DLD1 (cell line): ENCODE data around the gene PRDM12.
"Not testable (repeated sequence)": the region's sequence is repeated elsewhere in the genome, so short reads cannot be mapped to it uniquely, and the experiment has no call there.

Experiments
- in situ Hi-C: cut with HindIII; loops from 2 replicates; pipeline ENCODE4 v1.10.0; 2017; ENCODE audit warnings: low sequenced_read_pairs

PRDM12 gene

DNA sequence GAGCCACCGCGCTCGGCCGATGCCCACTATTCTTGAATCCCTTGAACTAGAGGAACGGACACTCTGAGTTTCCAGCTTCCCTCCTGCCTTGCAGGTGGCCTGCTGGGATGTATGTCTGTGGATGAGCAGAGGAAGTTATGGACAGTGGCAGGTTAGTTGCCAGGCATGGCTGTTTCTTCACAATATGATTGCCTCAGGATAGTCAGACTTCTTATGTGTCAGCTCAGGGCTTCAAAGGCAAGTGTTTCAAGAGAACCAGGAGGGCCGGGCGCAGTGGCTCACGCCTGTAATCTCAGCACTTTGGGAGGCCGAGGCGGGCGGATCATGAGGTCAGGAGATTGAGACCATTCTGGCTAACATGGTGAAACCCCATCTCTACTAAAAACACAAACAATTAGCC lies 21.6 kb downstream of the PRDM12 start:
- in situ Hi-C loops: not testable (repeated sequence)

GRCh38 chr9:130687615-130688014 lies 23.2 kb downstream of the PRDM12 start:
- in situ Hi-C loops: no loop called here

- in situ Hi-C loops: no loop called here
Observed at GRCh38 chr9:130688072-130688471, 23.7 kb downstream of the PRDM12 start.

DNA sequence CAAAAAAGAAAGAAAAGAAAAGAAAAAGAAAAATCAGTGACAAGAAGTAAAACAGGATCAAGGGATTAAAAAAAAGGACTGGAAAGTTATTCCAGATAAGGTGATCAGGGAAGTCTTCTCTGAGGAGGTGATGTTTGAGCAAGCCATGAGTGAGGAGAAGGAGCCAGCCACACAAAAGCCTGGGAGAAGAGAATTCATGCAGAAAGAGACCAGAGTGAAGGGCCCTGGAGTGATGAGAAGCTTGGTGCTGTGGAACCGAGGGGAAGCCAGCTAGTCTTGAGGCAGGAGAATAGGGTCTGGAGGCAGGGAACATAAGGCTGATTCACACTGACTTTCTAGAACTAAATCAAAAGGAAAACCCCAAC lies 25.2 kb downstream of the PRDM12 start:
- in situ Hi-C loops: no loop called here

DNA sequence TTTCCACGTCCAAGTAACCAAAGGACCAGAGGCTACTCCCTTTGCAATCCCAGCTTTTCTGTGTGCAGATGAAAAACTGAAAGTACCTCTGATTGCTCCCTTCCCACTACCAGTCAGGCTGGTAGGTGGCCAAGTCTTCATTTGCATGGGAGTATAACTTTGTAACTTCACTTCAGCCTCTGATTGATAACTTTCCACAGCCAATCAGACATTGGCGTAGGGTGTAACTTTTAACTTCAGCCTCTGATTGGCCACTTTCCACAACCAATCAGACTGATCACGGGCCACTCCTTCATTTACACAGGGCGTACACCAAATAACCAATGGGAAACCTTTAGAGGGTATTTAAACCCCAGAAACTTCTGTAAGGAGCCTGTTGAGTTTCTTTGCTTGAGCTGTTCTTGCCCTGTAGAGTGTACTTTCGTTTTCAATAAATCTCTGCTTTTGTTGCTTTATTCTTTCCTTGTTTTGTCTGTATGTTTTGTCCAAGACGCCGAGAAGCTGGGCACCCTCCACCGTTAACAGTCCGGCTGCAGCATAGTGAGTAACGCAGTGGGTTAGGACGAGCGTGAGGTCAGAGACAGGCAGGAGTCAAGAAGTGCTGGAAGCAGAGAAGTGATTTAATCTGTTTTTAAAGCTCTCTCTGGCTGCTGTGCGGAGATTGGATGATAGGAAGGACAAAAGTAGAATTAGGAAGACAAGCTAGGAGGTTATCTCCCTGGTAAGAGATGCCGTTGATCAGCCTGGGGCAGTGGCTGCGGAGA lies 25.7 kb downstream of the PRDM12 start:
- in situ Hi-C loops: no loop called here

DNA sequence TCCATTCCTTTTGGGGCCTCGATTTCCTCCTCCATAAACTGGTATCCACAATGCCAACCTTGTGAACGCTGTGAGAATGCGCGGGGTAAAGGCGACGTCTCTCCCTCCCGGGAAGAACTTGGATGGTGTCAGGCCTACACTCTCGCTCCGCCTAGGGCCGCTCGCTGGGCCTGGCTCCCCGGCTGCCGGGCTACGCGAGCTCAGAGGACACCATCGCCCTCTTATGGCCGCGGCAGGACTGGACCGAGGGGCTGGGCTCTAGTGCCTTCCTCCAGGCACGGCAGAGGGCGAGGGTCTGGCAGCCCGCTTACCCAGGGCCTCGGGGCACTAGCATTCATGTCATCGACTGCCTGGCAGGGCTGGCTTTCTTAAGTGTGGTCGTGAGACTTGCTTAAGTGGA lies 27.9 kb downstream of the PRDM12 start:
- in situ Hi-C loops: no loop called here

DNA sequence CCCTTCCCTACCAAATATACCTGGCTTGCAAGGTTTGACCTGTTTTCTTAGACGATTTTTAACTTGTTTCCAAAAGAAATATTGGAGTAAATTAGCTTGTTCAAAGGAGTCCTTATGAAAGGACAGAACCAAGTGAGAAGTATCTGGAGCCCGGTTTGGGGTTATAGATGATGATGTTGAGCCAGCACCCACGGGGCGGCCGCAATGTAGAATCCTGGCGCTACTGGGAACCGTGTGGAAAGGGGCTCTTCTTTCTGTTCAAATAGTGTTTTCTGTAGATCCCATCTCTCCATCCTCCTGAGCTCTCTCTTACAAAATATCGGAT lies 28.7 kb downstream of the PRDM12 start:
- in situ Hi-C loops: no loop called here

DNA sequence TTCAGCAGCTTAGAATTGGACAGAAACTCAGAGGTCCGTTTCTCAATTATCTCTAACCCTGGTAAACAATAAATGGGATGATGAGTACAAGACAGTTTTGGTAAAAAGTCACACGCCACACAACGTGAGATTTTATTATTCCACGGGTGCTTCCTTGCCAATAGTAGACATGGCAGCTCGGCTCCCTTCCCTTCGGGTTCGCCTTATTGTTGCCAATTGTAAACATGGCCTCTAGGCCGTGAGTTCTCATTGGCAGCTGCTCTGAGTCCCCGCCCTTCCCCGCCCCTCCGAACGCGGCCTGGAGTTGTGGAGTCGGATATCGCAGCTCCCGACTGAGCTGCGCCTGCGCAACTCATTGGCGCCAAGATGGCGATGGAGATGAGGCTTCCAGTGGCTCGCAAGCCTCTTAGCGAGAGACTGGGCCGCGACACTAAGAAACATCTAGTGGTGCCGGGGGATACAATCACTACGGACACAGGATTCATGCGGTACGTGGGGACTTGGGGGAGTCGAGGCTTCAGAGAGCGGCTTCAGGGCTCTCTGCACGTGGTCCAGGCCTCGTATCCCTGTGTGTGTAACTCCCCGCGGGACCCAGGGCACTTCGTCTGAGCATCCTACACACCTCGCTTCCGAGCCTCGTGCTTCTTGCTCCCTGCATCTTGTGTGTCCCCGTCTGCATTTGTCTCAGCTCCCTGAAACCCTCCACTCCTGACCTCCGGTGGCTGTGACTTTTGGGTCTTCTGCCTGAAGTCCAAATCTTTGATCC lies 29.2 kb downstream of the PRDM12 start, which contains the start of gene EXOSC2:
Gene EXOSC2, plus strand, starts transcription at position 355 of the 766 bp plus-strand sequence. Its CDS starts 12 bp downstream, at position 367.
- in situ Hi-C loops: no loop called here

GRCh38 chr9:130694205-130694604 lies 29.8 kb downstream of the PRDM12 start:
- in situ Hi-C loops: no loop called here

DNA sequence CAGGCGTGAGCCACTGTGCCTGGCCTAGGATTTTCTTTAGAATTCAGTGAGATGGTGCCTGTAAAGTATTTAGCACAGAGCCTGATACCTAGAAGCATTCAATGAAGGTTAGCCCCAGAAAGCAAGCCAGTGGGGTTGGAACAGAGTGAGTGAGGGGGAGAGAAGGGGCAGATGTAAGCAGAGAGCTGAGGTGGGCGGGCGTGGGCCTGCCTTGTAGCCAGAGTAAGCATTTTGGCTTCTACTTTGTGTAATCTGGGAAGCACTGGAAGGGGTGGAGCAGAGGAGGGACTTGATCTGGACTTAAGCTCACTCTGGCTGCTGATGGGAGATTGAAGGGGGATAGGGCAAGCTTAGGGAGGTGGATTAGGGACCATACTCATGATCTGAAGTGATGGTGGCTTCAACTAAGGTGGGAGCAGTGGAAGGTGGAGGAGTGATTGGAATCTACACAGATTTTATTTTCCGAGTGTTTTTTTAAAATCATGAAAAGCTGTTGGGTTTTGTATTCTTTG lies 31.8 kb downstream of the PRDM12 start:
- in situ Hi-C loops: no loop called here

DNA sequence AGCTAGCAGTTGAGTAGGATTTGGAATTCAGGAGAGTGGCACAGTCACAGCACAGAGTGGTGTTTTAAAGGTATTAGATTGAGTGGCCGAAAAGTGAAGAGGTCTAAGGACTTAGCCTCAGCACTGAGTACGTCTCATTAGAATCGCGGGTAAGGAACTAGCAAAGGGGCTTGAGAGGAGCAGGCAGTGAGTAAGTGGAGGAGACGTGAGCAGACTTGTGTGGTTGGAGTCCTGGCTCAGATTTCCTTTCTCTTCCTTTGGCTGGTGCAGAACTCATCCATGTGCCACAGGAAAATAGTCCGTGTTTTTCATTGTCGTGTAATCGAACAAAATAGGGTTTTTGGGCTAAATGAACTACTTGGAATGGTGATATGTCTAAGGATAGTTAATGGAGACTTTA lies 32.6 kb downstream of the PRDM12 start:
- in situ Hi-C loops: no loop called here

GRCh38 chr9:130698514-130698913 lies 34.1 kb downstream of the PRDM12 start:
- in situ Hi-C loops: no loop called here

DNA sequence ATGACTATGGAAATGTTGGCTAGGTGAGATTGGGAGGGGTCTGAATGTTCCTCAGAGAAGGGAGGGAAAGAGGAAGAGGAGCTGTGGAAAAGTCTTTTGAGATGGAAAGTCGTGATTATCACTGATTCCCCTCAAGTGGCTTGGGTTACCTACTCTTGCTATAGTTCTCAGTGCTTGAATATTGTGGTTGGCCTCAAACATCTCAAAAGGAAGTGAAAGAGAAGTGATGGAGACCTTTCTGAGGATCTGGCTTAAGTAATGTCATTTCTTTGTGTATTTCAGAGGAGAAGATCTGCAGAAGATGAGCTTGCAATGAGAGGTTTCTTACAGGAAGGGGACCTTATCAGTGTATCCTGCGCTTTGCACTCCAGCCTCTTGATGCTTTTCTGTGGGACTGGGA lies 34.7 kb downstream of the PRDM12 start:
- in situ Hi-C loops: no loop called here

- in situ Hi-C loops: no loop called here
Observed at GRCh38 chr9:130701059-130702022, 36.9 kb downstream of the PRDM12 start.

GRCh38 chr9:130703501-130703900 lies 39.1 kb downstream of the PRDM12 start:
- in situ Hi-C loops: no loop called here

GRCh38 chr9:130707225-130707976 lies 43.0 kb downstream of the PRDM12 start:
- in situ Hi-C loops: no loop called here

GRCh38 chr9:130710822-130711352 lies 46.5 kb downstream of the PRDM12 start:
- in situ Hi-C loops: no loop called here

DNA sequence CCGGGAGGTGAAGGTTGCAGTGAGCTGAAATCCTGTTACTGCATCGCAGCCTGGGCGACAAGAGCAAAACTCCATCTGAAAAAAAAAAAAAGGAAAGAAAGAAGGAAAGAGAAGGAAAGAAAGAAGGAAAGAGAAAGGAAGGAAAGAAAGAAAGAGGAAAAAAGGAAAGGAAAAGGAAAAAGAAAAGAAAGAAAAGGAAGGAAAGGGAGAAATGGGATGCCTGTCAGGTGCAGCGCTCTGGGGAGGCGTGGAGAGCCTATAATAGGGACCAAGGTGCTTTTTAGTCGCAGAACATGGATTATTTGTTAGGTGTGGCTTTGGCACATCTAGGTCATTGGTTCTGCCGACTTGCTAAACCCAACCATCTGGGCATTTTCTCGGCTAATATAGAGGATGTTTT lies 47.1 kb downstream of the PRDM12 start:
- in situ Hi-C loops: no loop called here

- in situ Hi-C loops: no loop called here
Observed at GRCh38 chr9:130712564-130713285, 48.3 kb downstream of the PRDM12 start.
